ENCODE data around the gene ENOSF1.

DNA sequence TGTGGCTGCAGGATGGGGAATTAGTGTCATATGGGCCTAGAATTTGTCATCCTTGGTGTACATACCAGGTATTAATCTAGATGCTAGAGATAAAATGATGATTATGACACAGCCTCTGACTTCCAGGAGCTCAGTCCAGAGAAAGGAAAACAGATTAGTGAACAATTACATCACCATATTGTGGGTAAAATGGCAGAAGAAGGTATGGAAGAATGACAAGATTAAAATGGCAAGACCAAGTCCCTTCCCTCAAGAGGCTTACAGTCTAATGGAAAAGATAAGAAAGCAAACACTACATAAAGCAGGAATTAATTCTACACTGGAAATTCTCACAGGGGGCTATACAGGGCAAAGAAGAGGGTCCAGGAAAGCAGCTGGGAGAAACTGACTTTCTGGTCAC is 80.9 kb downstream of the ENOSF1 start:
- TF ChIP-seq, protein P1, sequence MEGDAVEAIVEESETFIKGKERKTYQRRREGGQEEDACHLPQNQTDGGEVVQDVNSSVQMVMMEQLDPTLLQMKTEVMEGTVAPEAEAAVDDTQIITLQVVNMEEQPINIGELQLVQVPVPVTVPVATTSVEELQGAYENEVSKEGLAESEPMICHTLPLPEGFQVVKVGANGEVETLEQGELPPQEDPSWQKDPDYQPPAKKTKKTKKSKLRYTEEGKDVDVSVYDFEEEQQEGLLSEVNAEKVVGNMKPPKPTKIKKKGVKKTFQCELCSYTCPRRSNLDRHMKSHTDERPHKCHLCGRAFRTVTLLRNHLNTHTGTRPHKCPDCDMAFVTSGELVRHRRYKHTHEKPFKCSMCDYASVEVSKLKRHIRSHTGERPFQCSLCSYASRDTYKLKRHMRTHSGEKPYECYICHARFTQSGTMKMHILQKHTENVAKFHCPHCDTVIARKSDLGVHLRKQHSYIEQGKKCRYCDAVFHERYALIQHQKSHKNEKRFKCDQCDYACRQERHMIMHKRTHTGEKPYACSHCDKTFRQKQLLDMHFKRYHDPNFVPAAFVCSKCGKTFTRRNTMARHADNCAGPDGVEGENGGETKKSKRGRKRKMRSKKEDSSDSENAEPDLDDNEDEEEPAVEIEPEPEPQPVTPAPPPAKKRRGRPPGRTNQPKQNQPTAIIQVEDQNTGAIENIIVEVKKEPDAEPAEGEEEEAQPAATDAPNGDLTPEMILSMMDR (IDR thresholded peaks at IDR 0.05; ENCODE audit: borderline replicate concordance, extremely low read depth, low read length, poor library complexity, severe bottlenecking), result no peak
- no peak for TF ChIP-seq EZH2 (IDR thresholded peaks at IDR 0.05; ENCODE audit: borderline replicate concordance, low read depth, low read length, severe bottlenecking)
